H1 (cell line): Measurements from ENCODE around the gene HMGCS2. TPM values are rescaled to one million over a fixed set of nuclear protein-coding genes. Genes with fewer than 3 reads are reported as not detected.

Source experiments
- CTCF ChIA-PET: fragments of 300-600 bp; sonication (Branson Sonifier 250); formaldehyde crosslinking; loops from one replicate; lab custom pipeline; 2021; ENCODE audit not compliant: partially characterized antibody; lab: Charles Lee
- POLR2A ChIA-PET: fragments of 300-600 bp; sonication (Branson Sonifier 250); formaldehyde crosslinking; loops from one replicate; lab custom pipeline; 2021; ENCODE audit warnings: inconsistent platforms; ENCODE audit not compliant: partially characterized antibody; lab: Charles Lee
- DNase-seq, 2 experiments: peaks; one replicate each; pipeline versions ENCODE4 v3.0.0 to v3.0.0-alpha.2; 2010 to 2022; ENCODE audit warnings: low spot score in 2 of 2, low read depth in 1 of 2, mixed read lengths in 1 of 2
- FAIRE-seq: peaks from 2 replicates; lab custom pipeline; 2011; peaks lifted over from hg19 to GRCh38; lab: Jason Lieb, UNC
- H2AFZ ChIP-seq: 2 replicates; pipeline ENCODE4 v1.8.1; 2012; ENCODE audit warnings: low read length, inconsistent platforms
- H2AK5ac ChIP-seq: 2 replicates; pipeline ENCODE4 v1.6.1; 2013; ENCODE audit warnings: low read depth, low read length
- H2BK120ac ChIP-seq: replicated peaks from 2 replicates; pipeline ENCODE3; 2013; ENCODE audit warnings: low read depth, low read length, inconsistent platforms
- H2BK12ac ChIP-seq: 2 replicates; pipeline ENCODE4 v1.6.1; 2013; ENCODE audit warnings: low read depth, low read length
- H2BK15ac ChIP-seq: 2 replicates; pipeline ENCODE4 v1.6.1; 2013; ENCODE audit warnings: low read length
- H2BK20ac ChIP-seq: 2 replicates; pipeline ENCODE4 v1.6.1; 2013; ENCODE audit warnings: low read length
- H2BK5ac ChIP-seq: 2 replicates; pipeline ENCODE4 v1.6.1; 2013; ENCODE audit warnings: low read depth, low read length
- H3K14ac ChIP-seq: 2 replicates; pipeline ENCODE4 v1.6.1; 2013; ENCODE audit warnings: inconsistent platforms; ENCODE audit not compliant: insufficient read length
- H3K18ac ChIP-seq: 2 replicates; pipeline ENCODE4 v1.6.1; 2013; ENCODE audit warnings: low read length; ENCODE audit errors: extremely low read depth
- H3K23ac ChIP-seq: 2 replicates; pipeline ENCODE4 v1.6.1; 2013; ENCODE audit warnings: inconsistent platforms; ENCODE audit not compliant: insufficient read length
- H3K23me2 ChIP-seq: 2 replicates; pipeline ENCODE4 v1.6.1; 2013; ENCODE audit warnings: low read depth, low read length
- H3K27ac ChIP-seq: 2 replicates; pipeline ENCODE4 v1.6.1; 2011; ENCODE audit warnings: low read depth, low read length, inconsistent platforms
- H3K27me3 ChIP-seq, 4 experiments: replicated peaks in 1 of 4; 1 replicate in 1 of 4; 2 replicates in 3 of 4; pipeline versions ENCODE4 v1.6.1 to v1.8.1; 2011 to 2013; ENCODE audit warnings: low read length in 3 of 4, mild to moderate bottlenecking in 3 of 4, inconsistent platforms in 2 of 4, mixed read lengths in 2 of 4, moderate library complexity in 1 of 4; ENCODE audit not compliant: control insufficient read depth in 3 of 4, insufficient read depth in 3 of 4; ENCODE audit errors: extremely low read depth in 1 of 4
- H3K36me3 ChIP-seq, 4 experiments: 2 replicates each; pipeline versions ENCODE4 v1.6.1 to v1.8.1; 2011 to 2013; ENCODE audit warnings: mild to moderate bottlenecking in 4 of 4, low read length in 3 of 4, moderate library complexity in 2 of 4, control low read depth in 1 of 4, inconsistent platforms in 1 of 4; ENCODE audit not compliant: insufficient read depth in 4 of 4, control insufficient read depth in 2 of 4
- H3K4ac ChIP-seq: replicated peaks from 2 replicates; pipeline ENCODE3; 2013; ENCODE audit warnings: low read length, low read depth, mixed read lengths, inconsistent platforms; ENCODE audit not compliant: insufficient read length
- H3K4me1 ChIP-seq, 4 experiments: replicated peaks in 1 of 4; 1 replicate in 1 of 4; 2 replicates in 3 of 4; pipeline versions ENCODE4 v1.6.1 to v1.8.1; 2011 to 2013; ENCODE audit warnings: low read length in 3 of 4, inconsistent platforms in 2 of 4, mixed read lengths in 1 of 4; ENCODE audit not compliant: insufficient read depth in 4 of 4, control insufficient read depth in 3 of 4
- H3K4me2 ChIP-seq, 2 experiments: 2 replicates each; pipeline versions ENCODE4 v1.6.1 to v1.8.1; 2011 to 2013; ENCODE audit warnings: low read depth in 2 of 2, low read length in 2 of 2, control low read depth in 1 of 2, inconsistent platforms in 1 of 2, mild to moderate bottlenecking in 1 of 2; ENCODE audit not compliant: insufficient read depth in 1 of 2
- H3K4me3 ChIP-seq, 4 experiments: fragments of 200-600, 300-600 bp in 1 of 4; sonication (generic), shearing (Covaris generic), sonication (Bioruptor Twin) in 1 of 4; 2 replicates each; pipeline versions ENCODE4 v1.5.1 to v1.8.1; 2011 to 2016; ENCODE audit warnings: low read length in 4 of 4, low read depth in 3 of 4, control low read depth in 2 of 4, inconsistent platforms in 2 of 4, mild to moderate bottlenecking in 2 of 4, mixed read lengths in 1 of 4, moderate library complexity in 1 of 4; ENCODE audit not compliant: insufficient read depth in 2 of 4; ENCODE audit errors: extremely low read depth in 1 of 4
- H3K56ac ChIP-seq: replicated peaks from 2 replicates; pipeline ENCODE3; 2013; ENCODE audit warnings: low read depth, mild to moderate bottlenecking, mixed read lengths, low read length, inconsistent platforms; ENCODE audit not compliant: insufficient read length
- H3K79me1 ChIP-seq: 2 replicates; pipeline ENCODE4 v1.6.1; 2013; ENCODE audit warnings: low read depth, low read length, control low read depth
- H3K79me2 ChIP-seq, 2 experiments: 2 replicates each; pipeline versions ENCODE4 v1.6.1 to v1.8.1; 2012 to 2013; ENCODE audit warnings: low read length in 2 of 2, mild to moderate bottlenecking in 2 of 2, inconsistent platforms in 1 of 2; ENCODE audit not compliant: insufficient read depth in 2 of 2, control insufficient read depth in 1 of 2
- H3K9ac ChIP-seq, 4 experiments: replicated peaks in 1 of 4; 1 replicate in 1 of 4; 2 replicates in 3 of 4; pipeline versions ENCODE4 v1.6.1 to v1.8.1; 2011 to 2013; ENCODE audit warnings: low read depth in 3 of 4, low read length in 3 of 4, control low read depth in 2 of 4, mild to moderate bottlenecking in 2 of 4, moderate library complexity in 2 of 4, inconsistent platforms in 1 of 4; ENCODE audit errors: extremely low read depth in 1 of 4
- H3K9me3 ChIP-seq, 2 experiments: 2 replicates each; pipeline versions ENCODE4 v1.6.1 to v1.8.1; 2012 to 2013; ENCODE audit warnings: mild to moderate bottlenecking in 2 of 2, moderate library complexity in 2 of 2, control low read depth in 1 of 2, inconsistent platforms in 1 of 2, low read depth in 1 of 2, low read length in 1 of 2, mixed read lengths in 1 of 2; ENCODE audit not compliant: insufficient read depth in 2 of 2
- H4K20me1 ChIP-seq, 2 experiments: replicated peaks in 1 of 2; 2 replicates each; pipeline versions ENCODE3 to v1.8.1; 2011 to 2013; ENCODE audit warnings: inconsistent platforms in 2 of 2, low read length in 2 of 2, mild to moderate bottlenecking in 1 of 2; ENCODE audit not compliant: insufficient read depth in 2 of 2, control insufficient read depth in 1 of 2
- H4K5ac ChIP-seq: 2 replicates; pipeline ENCODE4 v1.6.1; 2013; ENCODE audit warnings: low read length, low read depth, mixed read lengths, inconsistent platforms; ENCODE audit not compliant: insufficient read length
- H4K8ac ChIP-seq: 2 replicates; pipeline ENCODE4 v1.8.0; 2013; ENCODE audit warnings: mild to moderate bottlenecking, moderate library complexity, low read length, inconsistent platforms; ENCODE audit not compliant: insufficient read depth; ENCODE audit errors: extremely low read depth
- H4K91ac ChIP-seq: replicated peaks from 2 replicates; pipeline ENCODE3; 2013; ENCODE audit warnings: low read length, mixed read lengths, inconsistent platforms; ENCODE audit not compliant: insufficient read length
- POLR2AphosphoS5 ChIP-seq: IDR thresholded peaks from 2 replicates; pipeline ENCODE4 v1.6.1; 2011; ENCODE audit warnings: low read depth, low read length
- RXRA ChIP-seq: IDR thresholded peaks from 2 replicates; pipeline ENCODE4 v1.6.1; 2011; ENCODE audit warnings: low read depth, mild to moderate bottlenecking, low read length, moderate library complexity; ENCODE audit not compliant: insufficient read depth
- SRF ChIP-seq: IDR thresholded peaks from 2 replicates; pipeline ENCODE4 v1.6.1; 2011; ENCODE audit warnings: mild to moderate bottlenecking, low read depth, low read length, moderate library complexity
- WGBS, 2 experiments: shearing (Covaris generic) in 1 of 2; methylation state at CpG; one replicate each; pipeline versions ENCODE4 v1.1.6 to v1.1.7; 2013 to 2015; ENCODE audit warnings: low lambda C conversion rate in 2 of 2, mixed read lengths in 2 of 2, inconsistent platforms in 1 of 2, low coverage in 1 of 2, missing lambda C conversion rate in 1 of 2; ENCODE audit not compliant: insufficient replicate concordance in 2 of 2, insufficient coverage in 1 of 2, insufficient read length in 1 of 2; ENCODE audit errors: extremely low coverage in 1 of 2, missing lambda C conversion rate in 1 of 2; 5-methylcytosine and 5-hydroxymethylcytosine counted together
- polyA plus RNA-seq, 7 experiments: library from polyadenylated mRNA; depleted of rRNA in 3 of 7; stranded (reverse) in 5 of 7; unstranded in 2 of 7; fragments of >200 nt in 5 of 7; fragments of 200-250 nt in 2 of 7; gene quantifications; 1 replicate in 5 of 7; 2 replicates in 1 of 7; 4 replicates in 1 of 7; pipeline versions ENCODE4 v1.2.1 to v1.2.3, GENCODE V29; 2011 to 2013; ENCODE audit warnings: missing spikeins in 2 of 7, mixed read lengths in 2 of 7
- total RNA-seq: library from RNA; stranded (reverse); fragmentation: NEBNext Ultra II Directional; extraction: Animal tissue kit (Norgen Biotek cat#: 25700); gene quantifications from 2 replicates; pipeline ENCODE4 v1.2.1, GENCODE V29; 2021

HMGCS2 gene
- total and polyA plus RNA-seq, 2 of the 8 experiments (the other 6 are each of a cell fraction or from before 2014, with no cell fraction given), result not detected

GRCh38 chr1:119714583-119714982 lies 54.1 kb downstream of the HMGCS2 start:
- Histone ChIP-seq H4K91ac (no peak overlapping the region), H2BK15ac (no peak overlapping the region), H4K8ac (no peak overlapping the region), H3K4me2 (peak overlapping the region; percentile 87 to 95), H3K23ac (no peak overlapping the region), H3K56ac (no peak overlapping the region), H3K4me3 (peak overlapping the region in 3 of 4 experiments; percentile 4 to 99 (median 85); a peak in 5 of 8 replicates), H3K14ac (no peak overlapping the region), H3K79me2 (peaks cover 58 to 77% of the 10 kb centered on the region in 2 experiments), H2BK12ac (no peak overlapping the region), H2BK20ac (no peak overlapping the region), H3K9me3 (no peaks in the 10 kb centered on the region), H3K79me1 (peaks cover 21% of the 10 kb centered on the region), H3K18ac (no peak overlapping the region), H3K4ac (no peak overlapping the region), H3K36me3 (peaks cover 0 to 35% (median 3%) of the 10 kb centered on the region in 4 experiments; a peak in 4 of 8 replicates), H4K5ac (no peak overlapping the region), H3K27ac (no peak overlapping the region), H2BK5ac (no peak overlapping the region), H3K9ac (no peak overlapping the region), H3K23me2 (peaks cover 12% of the 10 kb centered on the region), H2AFZ (no peak overlapping the region), H3K4me1 (peaks cover 17 to 32% (median 20%) of the 10 kb centered on the region in 4 experiments), H2AK5ac (no peak overlapping the region), H4K20me1 (peaks cover 39 to 47% of the 10 kb centered on the region in 2 experiments), H2BK120ac (no peak overlapping the region), H3K27me3 (no peaks in the 10 kb centered on the region)
- POLR2A ChIA-PET, result interaction anchor here (1.4 to 9.5 kb wide), 16 partner anchors 12 to 125 kb away, joined by 3 to 425 read pairs (median 12); partner anchors contain the start of genes HMGCS2 and ZNF697
- CTCF ChIA-PET, result interaction anchor here (1.6 to 7.5 kb wide), 3 partner anchors 29 to 67 kb away, joined by 6 to 67 read pairs (median 26); no protein-coding TSS in a partner anchor
- DNase-seq (no peak), FAIRE-seq (no peak)
- TF ChIP-seq POLR2AphosphoS5 (peak; percentile 42; the same call in 1 of the 2 replicates), SRF (no peak), RXRA (no peak)
- 84% methylated on average over 8 of the region's 8 CpGs; no CpG with 5 or more reads in 1 of the 2 experiments for WGBS, 2 experiments
